KMS-11 (cell line): Measurements from ENCODE around the gene E2F6.
A peak's percentile ranks its signal among the peaks of the same experiment; 100 is the strongest.

ENCODE experiments used
- H2AFZ ChIP-seq: fragments of 200-600 bp; sonication (generic); 2 replicates; pipeline ENCODE4 v1.6.1; 2016; ENCODE audit warnings: antibody characterized with exemption, mixed run types, low read depth
- H3K27ac ChIP-seq: fragments of 200-600 bp; sonication (generic); 2 replicates; pipeline ENCODE4 v1.6.1; 2016; ENCODE audit warnings: mild to moderate bottlenecking, mixed run types
- H3K27me3 ChIP-seq: fragments of 200-600 bp; sonication (generic); 2 replicates; pipeline ENCODE4 v1.6.1; 2017; ENCODE audit warnings: mild to moderate bottlenecking, low read depth, mixed run types, moderate library complexity; ENCODE audit not compliant: insufficient read depth
- H3K36me3 ChIP-seq: fragments of 200-600 bp; sonication (generic); 2 replicates; pipeline ENCODE4 v1.6.1; 2017; ENCODE audit warnings: mild to moderate bottlenecking, mixed run types; ENCODE audit not compliant: insufficient read depth
- H3K4me1 ChIP-seq: fragments of 200-600 bp; sonication (generic); 2 replicates; pipeline ENCODE4 v1.6.1; 2016; ENCODE audit warnings: mild to moderate bottlenecking, low read depth, mixed run types; ENCODE audit not compliant: poor library complexity, severe bottlenecking
- H3K4me2 ChIP-seq: fragments of 200-600 bp; sonication (generic); 2 replicates; pipeline ENCODE4 v1.7.0; 2016; ENCODE audit warnings: mild to moderate bottlenecking, mixed run types
- H3K4me3 ChIP-seq: fragments of 200-600 bp; sonication (generic); IDR thresholded peaks from 2 replicates; pipeline ENCODE4 v1.6.1; 2017; ENCODE audit warnings: low read depth, low read length, mixed read lengths; ENCODE audit not compliant: insufficient read depth
- H3K79me2 ChIP-seq: fragments of 200-600 bp; sonication (generic); 2 replicates; pipeline ENCODE4 v1.6.1; 2016; ENCODE audit warnings: low read depth, mixed run types; ENCODE audit not compliant: insufficient read depth
- H3K9ac ChIP-seq: fragments of 200-600 bp; sonication (generic); 2 replicates; pipeline ENCODE4 v1.6.1; 2016; ENCODE audit warnings: mild to moderate bottlenecking, mixed run types
- H4K20me1 ChIP-seq: fragments of 200-600 bp; sonication (generic); 2 replicates; pipeline ENCODE4 v1.6.1; 2016; ENCODE audit warnings: mild to moderate bottlenecking, mixed run types; ENCODE audit not compliant: insufficient read depth
- CTCF ChIP-seq: fragments of 200-600 bp; sonication (generic); conservative IDR thresholded peaks from 2 replicates; pipeline ENCODE4 v1.6.1; 2017; ENCODE audit warnings: low read depth, mild to moderate bottlenecking, antibody characterized with exemption, low read length, moderate library complexity, mixed read lengths

Gene E2F6

GRCh38 chr2:11502740-11503292 is 36.9 kb upstream of the E2F6 start:
- H2AFZ ChIP-seq, result no peak overlapping the region
- H3K27ac ChIP-seq, result peak overlapping the region; percentile 59
- H3K4me3 ChIP-seq, result no peak overlapping the region
- H3K4me2 ChIP-seq, result peak overlapping the region; percentile 21; the same call in 1 of the 2 replicates
- no peak overlapping the region; the same call in 1 of the 2 replicates for H3K9ac ChIP-seq
- H3K4me1 ChIP-seq, result peaks cover 97% of the 10 kb centered on the region
- H4K20me1 ChIP-seq, result no peaks in the 10 kb centered on the region
- H3K79me2 ChIP-seq, result no peaks in the 10 kb centered on the region
- no peak for TF ChIP-seq CTCF
- no peaks in the 10 kb centered on the region for H3K36me3 ChIP-seq
- no peaks in the 10 kb centered on the region for H3K27me3 ChIP-seq

GRCh38 chr2:11500702-11501303 is 34.8 kb upstream of the E2F6 start:
- Histone ChIP-seq H3K4me1 (peaks cover 91% of the 10 kb centered on the region), H4K20me1 (no peaks in the 10 kb centered on the region), H3K79me2 (no peaks in the 10 kb centered on the region), H3K27ac (peak overlapping the region; percentile 91), H3K36me3 (no peaks in the 10 kb centered on the region), H3K9ac (peak overlapping the region; percentile 41; the same call in 1 of the 2 replicates), H3K27me3 (no peaks in the 10 kb centered on the region), H2AFZ (no peak overlapping the region), H3K4me3 (no peak overlapping the region), H3K4me2 (peak overlapping the region; percentile 77)
- no peak for TF ChIP-seq CTCF

GRCh38 chr2:11499081-11499743 is 33.3 kb upstream of the E2F6 start:
- H3K4me2 ChIP-seq, result peak overlapping the region; percentile 77
- no peak for TF ChIP-seq CTCF
- no peaks in the 10 kb centered on the region for H3K79me2 ChIP-seq
- no peaks in the 10 kb centered on the region for H3K36me3 ChIP-seq
- peak overlapping the region; percentile 57 for H3K9ac ChIP-seq
- H2AFZ ChIP-seq, result peak overlapping the region; percentile 15; the same call in 1 of the 2 replicates
- peak overlapping the region; percentile 91 for H3K27ac ChIP-seq
- H4K20me1 ChIP-seq, result no peaks in the 10 kb centered on the region
- H3K4me1 ChIP-seq, result peaks cover 79% of the 10 kb centered on the region
- H3K27me3 ChIP-seq, result no peaks in the 10 kb centered on the region
- H3K4me3 ChIP-seq, result peak overlapping the region; percentile 20

- H3K36me3 ChIP-seq, result no peaks in the 10 kb centered on the region
- H3K79me2 ChIP-seq, result no peaks in the 10 kb centered on the region
- H3K4me3 ChIP-seq, result peak overlapping the region; percentile 20
- H3K4me1 ChIP-seq, result peaks cover 74% of the 10 kb centered on the region
- H4K20me1 ChIP-seq, result no peaks in the 10 kb centered on the region
- H3K27ac ChIP-seq, result peak overlapping the region; percentile 91
- no peaks in the 10 kb centered on the region for H3K27me3 ChIP-seq
- peak overlapping the region; percentile 15; the same call in 1 of the 2 replicates for H2AFZ ChIP-seq
- peak overlapping the region; percentile 77 for H3K4me2 ChIP-seq
- H3K9ac ChIP-seq, result peak overlapping the region; percentile 57
- TF ChIP-seq CTCF, result no peak
Observed at GRCh38 chr2:11498543-11499034, 32.6 kb upstream of the E2F6 start.
